Vagina (tissue), 2 donors: ENCODE measurements around the gene MPHOSPH6.

Experiments
- POLR2A ChIP-seq, 2 donors: fragments of 450-650 bp; IDR thresholded peaks; one replicate each; pipeline ENCODE4 v1.6.1; 2017; ENCODE audit warnings: antibody characterized with exemption in 2 of 2, mild to moderate bottlenecking in 2 of 2, moderate library complexity in 2 of 2
- POLR2AphosphoS5 ChIP-seq, 2 donors: sonication (generic); formaldehyde crosslinking; IDR thresholded peaks; one replicate each; pipeline ENCODE4 v1.9.0; 2017; ENCODE audit warnings: antibody characterized with exemption in 2 of 2, mild to moderate bottlenecking in 2 of 2, low read depth in 1 of 2; ENCODE audit not compliant: insufficient read depth in 1 of 2
- TF ChIP-seq, protein P1 (sequence below), 3 experiments: fragments of 450-650 bp in 2 of 3; fragments of 200-600 bp in 1 of 3; sonication (generic) in 1 of 3; IDR thresholded peaks; one replicate each; pipeline ENCODE4 v1.5.1; 2017 to 2019; ENCODE audit warnings: antibody characterized with exemption in 3 of 3, mild to moderate bottlenecking in 2 of 3, moderate library complexity in 2 of 3

DNA sequence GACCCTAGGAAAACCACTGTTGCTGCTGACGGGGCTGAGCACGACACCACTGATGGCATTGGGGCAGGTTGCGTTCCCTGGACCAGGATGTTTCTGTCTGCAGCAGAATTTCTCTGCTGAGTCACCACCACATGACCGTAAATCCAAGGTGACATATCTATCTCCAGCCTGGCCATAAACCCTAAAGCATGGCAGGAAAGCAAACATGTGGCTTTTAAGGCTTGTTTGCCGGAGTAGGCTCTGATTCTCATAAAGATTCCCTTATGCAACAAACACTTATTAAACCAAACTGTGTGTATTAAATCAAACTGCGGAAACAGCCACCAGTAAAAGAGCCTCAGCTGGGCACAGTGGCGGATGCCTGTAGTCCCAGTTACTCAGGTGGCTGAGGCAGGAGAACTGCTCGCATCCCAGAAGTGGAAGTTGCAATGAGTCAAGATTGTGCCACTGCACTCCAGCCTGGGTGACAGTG lies 17.3 kb downstream of the MPHOSPH6 start:
- TF ChIP-seq, protein P1, sequence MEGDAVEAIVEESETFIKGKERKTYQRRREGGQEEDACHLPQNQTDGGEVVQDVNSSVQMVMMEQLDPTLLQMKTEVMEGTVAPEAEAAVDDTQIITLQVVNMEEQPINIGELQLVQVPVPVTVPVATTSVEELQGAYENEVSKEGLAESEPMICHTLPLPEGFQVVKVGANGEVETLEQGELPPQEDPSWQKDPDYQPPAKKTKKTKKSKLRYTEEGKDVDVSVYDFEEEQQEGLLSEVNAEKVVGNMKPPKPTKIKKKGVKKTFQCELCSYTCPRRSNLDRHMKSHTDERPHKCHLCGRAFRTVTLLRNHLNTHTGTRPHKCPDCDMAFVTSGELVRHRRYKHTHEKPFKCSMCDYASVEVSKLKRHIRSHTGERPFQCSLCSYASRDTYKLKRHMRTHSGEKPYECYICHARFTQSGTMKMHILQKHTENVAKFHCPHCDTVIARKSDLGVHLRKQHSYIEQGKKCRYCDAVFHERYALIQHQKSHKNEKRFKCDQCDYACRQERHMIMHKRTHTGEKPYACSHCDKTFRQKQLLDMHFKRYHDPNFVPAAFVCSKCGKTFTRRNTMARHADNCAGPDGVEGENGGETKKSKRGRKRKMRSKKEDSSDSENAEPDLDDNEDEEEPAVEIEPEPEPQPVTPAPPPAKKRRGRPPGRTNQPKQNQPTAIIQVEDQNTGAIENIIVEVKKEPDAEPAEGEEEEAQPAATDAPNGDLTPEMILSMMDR (IDR thresholded peaks at IDR 0.05): no peak
- TF ChIP-seq POLR2AphosphoS5 (IDR thresholded peaks at IDR 0.05; ENCODE audit: insufficient read depth in 1 of 2, low read depth in 1 of 2): peak in 1 of 2 donors; percentile 33
- TF ChIP-seq POLR2A (IDR thresholded peaks at IDR 0.05): no peak
